Mesendoderm (in vitro differentiated cells): ENCODE results near the gene KRTAP10-7.
"Not testable (repeated sequence)": the region's sequence is repeated elsewhere in the genome, so short reads cannot be mapped to it uniquely, and the experiment has no call there.

Experiments
- DNase-seq: peaks from one replicate; pipeline ENCODE4 v3.0.0; 2013
- H2AK5ac ChIP-seq: 2 replicates; pipeline ENCODE4 v1.6.1; 2013; ENCODE audit warnings: low read length, inconsistent platforms
- H2BK120ac ChIP-seq: 2 replicates; pipeline ENCODE4 v1.6.1; 2013; ENCODE audit warnings: low read depth, mild to moderate bottlenecking, low read length, moderate library complexity, mixed read lengths
- H2BK15ac ChIP-seq: replicated peaks from 2 replicates; pipeline ENCODE4 v1.6.1; 2013; ENCODE audit warnings: low read depth, mild to moderate bottlenecking, moderate library complexity
- H2BK5ac ChIP-seq: 2 replicates; pipeline ENCODE4 v1.6.1; 2013; ENCODE audit warnings: low read length, inconsistent platforms
- H3K18ac ChIP-seq: 2 replicates; pipeline ENCODE4 v1.6.1; 2013; ENCODE audit warnings: mild to moderate bottlenecking, low read length, mixed read lengths
- H3K23ac ChIP-seq: one replicate; pipeline ENCODE4 v1.6.1; 2013; ENCODE audit warnings: low read length
- H3K27ac ChIP-seq: 2 replicates; pipeline ENCODE4 v1.5.1; 2013; ENCODE audit warnings: low read depth, mild to moderate bottlenecking, inconsistent platforms, low read length, moderate library complexity
- H3K27me3 ChIP-seq: 2 replicates; pipeline ENCODE4 v1.6.1; 2013; ENCODE audit warnings: low read length, control low read depth, mild to moderate bottlenecking, inconsistent platforms; ENCODE audit not compliant: insufficient read depth, poor library complexity
- H3K36me3 ChIP-seq: 2 replicates; pipeline ENCODE4 v1.6.1; 2013; ENCODE audit warnings: low read length, inconsistent platforms; ENCODE audit not compliant: control insufficient read depth, insufficient read depth
- H3K4ac ChIP-seq: one replicate; pipeline ENCODE4 v1.6.1; 2013; ENCODE audit warnings: low read depth, mild to moderate bottlenecking, low read length, moderate library complexity
- H3K4me1 ChIP-seq: 2 replicates; pipeline ENCODE4 v1.6.1; 2013; ENCODE audit warnings: low read depth, low read length, inconsistent platforms; ENCODE audit not compliant: control insufficient read depth
- H3K4me2 ChIP-seq: 2 replicates; pipeline ENCODE4 v1.6.1; 2013; ENCODE audit warnings: low read length
- H3K4me3 ChIP-seq: 2 replicates; pipeline ENCODE4 v1.5.1; 2013; ENCODE audit warnings: mild to moderate bottlenecking, low read length
- H3K56ac ChIP-seq: one replicate; pipeline ENCODE4 v1.6.1; 2013; ENCODE audit warnings: low read length
- H3K79me1 ChIP-seq: 2 replicates; pipeline ENCODE4 v1.6.1; 2013; ENCODE audit warnings: low read length, inconsistent platforms
- H3K79me2 ChIP-seq: 2 replicates; pipeline ENCODE4 v1.6.1; 2013; ENCODE audit warnings: mild to moderate bottlenecking, low read length; ENCODE audit not compliant: control insufficient read depth, insufficient read depth
- H3K9ac ChIP-seq: 2 replicates; pipeline ENCODE4 v1.6.1; 2013; ENCODE audit warnings: low read length, inconsistent platforms
- H4K5ac ChIP-seq: one replicate; pipeline ENCODE4 v1.6.1; 2013; ENCODE audit warnings: low read length
- H4K8ac ChIP-seq: one replicate; pipeline ENCODE4 v1.6.1; 2013; ENCODE audit warnings: low read depth, mild to moderate bottlenecking, control low read depth, low read length, moderate library complexity
- WGBS: extraction: QIAGEN DNeasy Blood & Tissue Kit; methylation state at CpG from one replicate; pipeline ENCODE4 v1.1.7; 2013; ENCODE audit warnings: low lambda C conversion rate, missing lambda C conversion rate; ENCODE audit not compliant: insufficient coverage; ENCODE audit errors: extremely low coverage; 5-methylcytosine and 5-hydroxymethylcytosine counted together

Gene KRTAP10-7

DNA sequence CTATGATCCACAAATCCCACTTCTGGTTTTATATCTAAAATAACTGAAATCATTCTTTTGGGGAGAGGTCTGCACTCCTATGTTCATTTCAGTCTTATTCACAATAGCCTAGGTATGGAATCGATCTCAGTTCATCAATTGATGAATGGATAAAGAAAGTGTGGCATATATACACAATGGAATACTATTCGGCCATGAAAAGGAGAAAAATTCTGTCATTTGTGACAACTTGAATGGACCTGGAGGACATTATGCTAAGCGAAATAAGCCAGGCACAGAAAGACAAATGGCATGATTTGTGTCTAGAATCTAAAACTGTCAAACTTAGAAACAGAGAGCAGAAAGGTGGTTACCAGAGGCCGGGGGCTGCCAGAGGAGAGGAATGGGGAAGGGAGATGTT, 6.1 kb downstream of the KRTAP10-7 start:
- H3K27ac ChIP-seq, result no peak overlapping the region
- H3K27me3 ChIP-seq, result no peaks in the 10 kb centered on the region
- WGBS, result no CpG with 5 or more reads among the region's 4 CpGs
- H3K4ac ChIP-seq, result no peak overlapping the region
- H3K79me2 ChIP-seq, result no peaks in the 10 kb centered on the region
- H2BK120ac ChIP-seq, result no peak overlapping the region
- no peak overlapping the region for H3K23ac ChIP-seq
- DNase-seq, result no peak
- no peak overlapping the region for H4K8ac ChIP-seq
- no peak overlapping the region for H2AK5ac ChIP-seq
- H3K9ac ChIP-seq, result no peak overlapping the region
- H3K56ac ChIP-seq, result no peak overlapping the region
- no peaks in the 10 kb centered on the region for H3K36me3 ChIP-seq
- no peaks in the 10 kb centered on the region for H3K79me1 ChIP-seq
- no peak overlapping the region for H2BK5ac ChIP-seq
- H3K4me2 ChIP-seq, result no peak overlapping the region
- H3K4me3 ChIP-seq, result no peak overlapping the region
- H3K4me1 ChIP-seq, result no peaks in the 10 kb centered on the region
- H3K18ac ChIP-seq, result no peak overlapping the region
- H4K5ac ChIP-seq, result no peak overlapping the region
- H2BK15ac ChIP-seq, result no peak overlapping the region

DNA sequence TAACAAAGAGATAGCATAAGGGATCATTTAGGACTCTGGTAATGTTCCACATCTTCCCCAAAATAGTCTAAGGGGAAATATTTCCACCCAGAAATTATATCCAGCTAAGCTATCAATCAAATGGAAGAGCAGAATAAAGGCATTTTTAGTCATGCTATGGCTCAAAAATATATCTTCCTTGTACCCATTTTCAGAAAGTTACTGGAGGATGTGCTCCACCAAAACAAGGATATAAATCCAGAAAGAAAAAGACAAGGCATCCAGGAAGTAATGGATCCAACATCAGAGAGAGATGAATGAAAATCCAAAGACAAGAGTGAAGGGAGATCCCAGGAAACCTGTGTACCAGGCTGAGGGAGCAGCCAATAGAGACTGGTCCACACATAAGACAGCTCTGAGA, 8.8 kb downstream of the KRTAP10-7 start:
- no peak overlapping the region for H3K23ac ChIP-seq
- no peaks in the 10 kb centered on the region for H3K27me3 ChIP-seq
- no peak overlapping the region for H2BK120ac ChIP-seq
- no peaks in the 10 kb centered on the region for H3K79me1 ChIP-seq
- no peak overlapping the region for H4K5ac ChIP-seq
- no peak overlapping the region for H3K56ac ChIP-seq
- H4K8ac ChIP-seq, result no peak overlapping the region
- no peaks in the 10 kb centered on the region for H3K36me3 ChIP-seq
- no peak overlapping the region for H2BK5ac ChIP-seq
- H3K79me2 ChIP-seq, result no peaks in the 10 kb centered on the region
- H3K4me1 ChIP-seq, result no peaks in the 10 kb centered on the region
- no peak overlapping the region for H3K9ac ChIP-seq
- no peak overlapping the region for H3K4ac ChIP-seq
- no peak overlapping the region for H2AK5ac ChIP-seq
- no peak overlapping the region for H3K27ac ChIP-seq
- no peak for DNase-seq
- H3K18ac ChIP-seq, result no peak overlapping the region
- H3K4me2 ChIP-seq, result no peak overlapping the region
- H3K4me3 ChIP-seq, result no peak overlapping the region
- no peak overlapping the region for H2BK15ac ChIP-seq

DNA sequence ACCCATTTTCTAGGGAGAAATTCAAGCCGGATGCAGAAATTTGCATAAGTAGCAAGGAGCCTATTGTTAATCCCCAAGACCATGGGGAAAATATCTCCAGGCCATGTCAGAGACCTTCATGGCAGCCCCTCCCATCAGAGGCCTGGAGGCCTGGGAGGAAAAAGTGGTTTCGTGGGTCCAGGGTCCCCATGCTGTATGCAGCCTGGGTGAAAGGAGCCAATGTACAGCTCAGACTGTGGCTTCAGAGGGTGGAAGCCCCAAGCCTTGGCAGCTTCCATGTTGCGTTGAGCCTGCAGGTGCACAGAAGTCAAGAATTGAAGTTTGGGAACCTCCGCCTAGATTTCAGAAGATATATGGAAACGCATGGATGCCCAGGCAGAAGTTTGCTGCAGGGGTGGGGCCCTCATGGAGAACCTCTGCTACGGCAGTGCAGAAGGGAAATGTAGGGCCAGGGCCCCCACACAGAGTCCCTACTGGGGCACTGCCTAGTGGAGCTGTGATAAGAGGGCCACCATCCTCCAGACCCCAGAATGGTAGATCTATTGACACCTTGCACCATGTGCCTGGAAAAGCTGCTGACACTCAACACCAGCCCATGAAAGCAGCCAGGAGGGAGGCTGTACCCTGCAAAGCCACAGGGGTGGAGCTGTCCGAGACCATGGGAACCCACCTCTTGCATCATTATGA, 9.9 kb downstream of the KRTAP10-7 start:
- not testable (repeated sequence) for DNase-seq, H3K4me1 ChIP-seq, H3K27me3 ChIP-seq, H2BK120ac ChIP-seq, H3K9ac ChIP-seq, H2AK5ac ChIP-seq, H3K27ac ChIP-seq, H3K18ac ChIP-seq, H3K23ac ChIP-seq, H2BK15ac ChIP-seq, H3K36me3 ChIP-seq, H4K8ac ChIP-seq, H3K79me1 ChIP-seq, H3K4ac ChIP-seq, H3K4me3 ChIP-seq, H2BK5ac ChIP-seq, H4K5ac ChIP-seq, H3K4me2 ChIP-seq, H3K56ac ChIP-seq, H3K79me2 ChIP-seq
- WGBS, result no CpG with 5 or more reads among the region's 7 CpGs

DNA sequence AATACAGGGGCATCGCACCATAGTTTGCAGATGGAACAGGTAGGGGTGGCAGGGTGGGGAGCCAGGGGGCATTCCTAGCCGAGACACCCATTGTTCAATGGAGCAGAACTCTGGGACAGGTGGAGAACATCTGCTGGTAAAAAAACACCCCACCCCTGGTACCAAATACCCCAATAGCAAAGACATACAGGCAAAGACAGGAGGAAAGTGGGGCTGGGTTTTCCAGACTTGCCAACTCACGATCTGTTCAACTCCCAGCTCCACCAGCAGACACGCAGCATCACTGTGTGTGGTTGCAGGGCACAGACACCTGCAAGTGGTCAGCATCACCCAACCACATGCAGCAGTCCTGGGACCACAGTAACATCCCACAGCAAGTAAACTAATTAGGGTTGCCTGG, 11.2 kb downstream of the KRTAP10-7 start:
- Histone ChIP-seq H3K27ac (no peak overlapping the region), H2BK120ac (no peak overlapping the region), H2BK15ac (no peak overlapping the region), H3K4me1 (no peaks in the 10 kb centered on the region), H4K8ac (no peak overlapping the region), H2BK5ac (no peak overlapping the region), H3K4me3 (no peak overlapping the region), H3K36me3 (no peaks in the 10 kb centered on the region), H3K9ac (no peak overlapping the region), H3K4ac (no peak overlapping the region), H3K56ac (no peak overlapping the region), H3K79me2 (no peaks in the 10 kb centered on the region), H4K5ac (no peak overlapping the region), H3K79me1 (no peaks in the 10 kb centered on the region), H3K23ac (no peak overlapping the region), H3K18ac (no peak overlapping the region), H3K4me2 (no peak overlapping the region), H3K27me3 (no peaks in the 10 kb centered on the region), H2AK5ac (no peak overlapping the region)
- no peak for DNase-seq
- no CpG with 5 or more reads among the region's 4 CpGs for WGBS

DNA sequence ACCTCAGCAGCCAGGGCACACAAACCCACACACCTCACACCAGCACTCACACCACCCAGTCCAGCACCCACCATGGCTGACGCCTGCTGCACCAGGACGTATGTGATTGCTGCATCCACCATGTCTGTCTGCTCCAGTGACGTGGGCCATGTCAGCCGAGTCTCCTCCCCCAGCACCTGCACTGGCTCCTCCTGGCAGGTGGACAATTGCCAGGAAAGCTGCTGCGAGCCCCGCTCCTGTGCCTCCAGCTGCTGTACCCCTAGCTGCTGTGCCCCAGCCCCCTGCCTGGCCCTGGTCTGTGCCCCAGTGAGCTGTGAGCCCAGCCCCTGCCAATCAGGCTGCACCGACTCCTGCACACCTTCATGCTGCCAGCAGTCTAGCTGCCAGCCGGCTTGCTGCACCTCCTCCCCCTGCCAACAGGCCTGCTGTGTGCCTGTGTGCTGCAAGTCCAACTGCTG, 11.7 kb downstream of the KRTAP10-7 start, which contains the start of gene KRTAP10-8:
Gene KRTAP10-8 (plus strand): TSS at position 51 of the 458 bp plus-strand sequence. CDS start 22 bp downstream, at position 73.
- H3K79me1 ChIP-seq, result no peaks in the 10 kb centered on the region
- no peaks in the 10 kb centered on the region for H3K79me2 ChIP-seq
- no peak within 1 kb of the TSS for H2BK5ac ChIP-seq
- no peak within 1 kb of the TSS for H3K18ac ChIP-seq
- H2BK120ac ChIP-seq, result no peak within 1 kb of the TSS
- WGBS, result no CpG with 5 or more reads among the region's 8 CpGs
- H2BK15ac ChIP-seq, result no peak within 1 kb of the TSS
- no peak within 1 kb of the TSS for H3K27ac ChIP-seq
- no peak within 1 kb of the TSS for H3K4me2 ChIP-seq
- H3K4me3 ChIP-seq, result no peak within 1 kb of the TSS
- no peaks in the 10 kb centered on the region for H3K36me3 ChIP-seq
- no peaks in the 10 kb centered on the region for H3K4me1 ChIP-seq
- H3K9ac ChIP-seq, result no peak within 1 kb of the TSS
- no peak within 1 kb of the TSS for H3K23ac ChIP-seq
- H2AK5ac ChIP-seq, result no peak within 1 kb of the TSS
- H3K56ac ChIP-seq, result no peak within 1 kb of the TSS
- no peak within 1 kb of the TSS for H4K5ac ChIP-seq
- no peak within 1 kb of the TSS for H4K8ac ChIP-seq
- no peak within 1 kb of the TSS for H3K4ac ChIP-seq
- H3K27me3 ChIP-seq, result no peaks in the 10 kb centered on the region
- DNase-seq, result no peak

DNA sequence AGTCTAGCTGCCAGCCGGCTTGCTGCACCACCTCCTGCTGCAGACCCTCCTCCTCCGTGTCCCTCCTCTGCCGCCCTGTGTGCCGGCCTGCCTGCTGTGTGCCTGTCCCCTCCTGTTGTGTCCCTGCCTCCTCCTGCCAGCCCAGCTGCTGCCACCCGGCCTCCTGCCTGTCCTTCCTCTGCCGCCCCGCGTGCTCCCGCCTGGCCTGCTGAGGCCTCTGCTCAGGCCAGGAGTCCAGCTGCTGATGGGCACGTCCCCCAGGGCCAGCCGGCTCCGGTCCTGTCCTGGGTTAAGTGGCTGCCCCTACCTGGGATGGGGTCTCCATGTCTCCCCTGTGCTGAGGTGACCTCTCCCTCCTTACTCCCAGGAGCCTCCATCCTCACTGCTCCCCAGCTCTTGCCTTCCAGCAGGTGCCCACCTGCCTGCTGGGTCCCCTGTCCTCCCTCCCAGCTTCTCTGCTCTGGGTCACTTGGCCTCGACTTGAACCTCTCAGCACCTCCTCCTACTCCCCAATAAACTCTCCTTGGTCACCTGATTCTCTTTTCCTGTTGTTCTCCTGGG, 12.4 kb downstream of the KRTAP10-7 start:
- Histone ChIP-seq H3K79me2 (no peaks in the 10 kb centered on the region), H3K23ac (no peak overlapping the region), H3K4me1 (no peaks in the 10 kb centered on the region), H3K18ac (no peak overlapping the region), H3K9ac (no peak overlapping the region), H3K4me2 (no peak overlapping the region), H2BK5ac (no peak overlapping the region), H2BK15ac (no peak overlapping the region), H2AK5ac (no peak overlapping the region), H3K4ac (no peak overlapping the region), H3K36me3 (no peaks in the 10 kb centered on the region), H4K5ac (no peak overlapping the region), H3K79me1 (no peaks in the 10 kb centered on the region), H2BK120ac (no peak overlapping the region), H3K27me3 (no peaks in the 10 kb centered on the region), H3K27ac (no peak overlapping the region), H4K8ac (no peak overlapping the region), H3K4me3 (no peak overlapping the region), H3K56ac (no peak overlapping the region)
- DNase-seq, result no peak
- no CpG with 5 or more reads among the region's 13 CpGs for WGBS
